Kasumi-1 (cell line): ENCODE results near the gene LRCOL1.

Source experiments
- DNase-seq, 2 experiments: peaks; one replicate each; lab custom pipeline; 2025; lab: John Stamatoyannopoulos, UW

Gene LRCOL1

DNA sequence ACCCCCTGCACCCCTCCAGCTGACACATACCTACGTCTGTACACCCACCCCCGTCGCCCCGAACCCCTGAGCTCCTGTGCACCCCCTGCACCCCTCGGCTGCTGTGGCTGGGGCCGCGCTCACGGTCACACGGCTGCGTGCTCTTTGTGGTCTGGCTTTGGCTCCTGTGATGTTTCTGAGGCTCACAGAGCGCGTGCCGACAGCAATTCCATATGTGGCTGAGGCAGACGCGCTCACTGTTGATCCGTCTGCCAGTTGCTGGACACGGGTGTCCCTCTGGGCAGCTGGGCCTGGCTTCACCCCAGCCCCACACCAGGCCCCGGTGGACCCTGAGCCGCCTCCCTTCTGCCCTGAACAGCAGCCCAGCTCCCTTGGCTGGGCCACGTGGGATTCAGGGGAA is 46.5 kb downstream of the LRCOL1 start:
- no peak for DNase-seq

DNA sequence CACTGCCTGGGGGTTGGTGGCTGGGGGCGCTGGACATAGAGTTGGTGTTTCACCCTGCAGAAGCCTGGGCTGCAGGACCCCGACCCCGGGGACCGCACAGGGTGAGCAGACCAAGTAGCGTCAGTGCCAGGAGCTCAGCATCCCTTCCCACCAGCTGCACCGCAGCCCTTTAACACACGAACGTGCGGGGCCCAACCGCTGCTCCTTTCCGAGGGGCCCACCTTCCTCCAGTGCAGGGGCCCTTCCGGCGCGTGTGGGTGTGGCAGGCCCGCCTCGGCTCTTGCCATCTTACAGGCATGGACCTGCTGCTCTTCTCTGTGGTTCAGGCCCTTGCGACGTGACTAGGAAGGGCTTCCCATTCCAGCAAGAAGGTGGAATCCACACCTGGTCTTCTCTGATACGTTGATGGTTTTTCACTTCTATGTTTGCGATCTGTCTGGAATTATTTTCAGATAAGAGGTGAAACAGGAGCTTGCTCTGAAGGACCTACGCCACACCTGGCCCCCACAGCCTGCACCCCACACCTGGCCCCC is 47.8 kb downstream of the LRCOL1 start:
- no peak for DNase-seq

DNA sequence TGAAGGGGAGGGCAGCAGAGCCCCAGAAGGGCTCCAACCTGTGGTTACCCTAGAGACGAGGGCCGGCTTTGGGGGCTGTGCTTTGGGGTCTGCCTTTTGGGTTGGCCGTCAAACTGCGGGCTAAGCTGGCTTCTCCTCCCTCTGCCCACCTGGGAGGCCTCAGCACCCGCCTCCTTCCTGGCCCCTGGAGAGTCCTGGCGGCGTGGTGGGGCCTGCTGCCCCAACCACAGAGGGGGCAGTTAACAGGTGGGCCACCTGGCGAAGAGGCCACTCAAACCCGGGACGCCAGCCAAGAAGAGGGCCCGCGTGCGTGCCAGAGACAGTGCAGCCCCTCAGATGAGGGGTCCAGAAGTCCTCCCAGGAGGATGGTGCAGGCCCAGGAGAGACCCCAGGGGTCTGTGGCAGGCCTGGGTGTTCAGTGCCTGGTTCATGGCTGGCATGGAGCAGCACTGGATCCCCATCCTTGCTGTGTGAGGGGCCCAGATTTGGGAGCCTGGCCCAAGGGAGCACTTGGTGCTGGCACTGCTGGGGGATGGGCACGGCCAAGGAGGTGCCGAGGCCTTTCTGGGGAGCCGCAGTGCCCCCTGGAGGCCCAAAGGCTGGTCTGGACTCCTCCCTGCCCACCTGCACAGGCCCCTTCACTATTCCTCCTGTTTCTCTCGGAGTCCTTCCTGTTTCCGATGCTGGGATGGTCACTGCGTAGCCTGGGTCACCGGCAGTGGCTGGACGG is 48.8 kb downstream of the LRCOL1 start:
- DNase-seq: no peak

DNA sequence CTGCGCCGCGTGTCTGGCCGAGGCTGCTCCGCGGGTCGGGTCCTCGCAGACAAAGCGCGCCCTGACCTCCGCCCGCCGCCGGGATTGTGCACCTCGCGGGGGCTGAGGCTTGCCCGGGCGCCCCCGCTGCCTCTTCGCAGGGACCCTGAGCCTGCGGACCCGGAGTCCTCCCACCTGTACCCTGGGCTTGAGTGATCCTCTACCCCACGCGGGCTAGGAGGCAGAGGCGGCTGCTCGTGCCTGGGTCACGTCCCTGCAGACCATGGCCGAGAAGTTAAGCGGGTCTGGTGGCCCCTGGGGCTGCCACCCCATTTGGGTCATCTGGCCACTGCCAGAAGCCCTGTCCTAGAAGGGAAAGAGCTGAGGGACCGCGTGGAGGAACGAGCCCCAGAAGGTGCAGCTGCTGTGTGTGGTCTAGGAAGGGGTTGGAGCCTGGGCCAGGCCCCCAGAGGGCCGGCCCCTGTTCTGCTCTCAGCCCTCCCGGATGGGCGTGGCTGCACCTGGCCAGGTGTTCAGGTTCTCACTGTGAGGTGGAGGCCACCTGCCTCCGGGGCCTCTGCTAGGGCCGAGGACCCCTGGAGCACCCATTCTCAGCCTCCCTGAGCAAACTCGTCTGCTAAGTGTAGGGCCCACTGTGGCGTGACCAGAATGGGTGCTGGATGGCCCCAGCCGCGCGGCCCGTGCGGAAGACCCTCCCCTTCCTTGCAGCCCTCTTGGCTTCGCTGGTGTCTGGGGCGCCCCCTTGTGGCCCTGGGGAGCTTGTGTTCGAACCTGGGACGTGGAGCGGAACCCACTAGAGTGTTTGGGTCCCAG is 49.6 kb downstream of the LRCOL1 start:
- DNase-seq: peak; percentile 78

DNA sequence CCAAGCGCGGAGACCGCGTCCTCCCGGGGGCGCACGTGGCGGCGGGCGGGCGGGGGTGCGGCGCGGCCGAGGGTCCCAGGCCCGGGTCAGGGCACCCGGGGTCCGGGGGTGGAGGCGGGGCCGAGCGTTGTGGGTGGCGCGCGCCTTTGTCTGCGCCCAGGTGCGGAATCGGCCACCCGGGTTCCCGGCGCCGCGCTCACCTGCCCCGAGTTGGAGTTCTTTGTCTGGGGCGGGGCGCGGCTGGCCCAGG is 50.1 kb downstream of the LRCOL1 start:
- no peak for DNase-seq

DNA sequence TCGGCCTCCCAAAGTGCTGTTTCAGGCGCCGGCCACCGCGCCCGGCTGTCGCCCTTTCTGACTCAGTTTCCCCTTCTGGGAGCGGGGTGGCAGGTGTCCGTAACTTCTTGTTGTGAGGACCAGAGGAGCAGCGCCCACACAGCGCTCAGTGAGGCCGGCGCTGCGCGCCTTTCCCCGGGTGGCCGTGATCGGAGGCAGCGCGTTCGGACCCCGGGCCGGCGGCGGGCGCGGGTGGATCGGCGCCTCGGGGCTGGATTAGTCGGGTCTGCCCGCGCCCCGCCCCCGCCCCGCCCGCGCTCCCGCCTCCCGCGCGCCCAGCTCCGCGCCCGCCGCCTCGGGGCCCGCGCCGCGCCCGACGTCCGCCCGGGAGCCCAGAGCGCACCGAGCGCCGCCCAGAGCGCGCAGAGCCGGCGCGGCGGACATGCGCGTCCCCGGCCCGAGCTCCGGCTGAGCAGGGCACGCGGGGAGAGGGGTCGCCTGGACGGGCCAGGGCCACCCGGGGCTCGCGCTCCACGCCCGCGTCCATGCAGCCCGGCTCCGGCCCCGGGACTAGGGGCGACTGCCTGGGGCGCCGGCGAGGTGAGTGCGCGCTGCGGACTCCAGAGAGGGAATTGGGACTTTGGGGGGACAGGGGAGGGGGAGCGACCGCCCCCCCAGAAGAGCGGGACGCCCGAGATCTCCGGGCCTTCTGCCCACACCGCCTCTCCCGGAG is 50.6 kb downstream of the LRCOL1 start:
- peak; percentile 11 to 24 for DNase-seq

DNA sequence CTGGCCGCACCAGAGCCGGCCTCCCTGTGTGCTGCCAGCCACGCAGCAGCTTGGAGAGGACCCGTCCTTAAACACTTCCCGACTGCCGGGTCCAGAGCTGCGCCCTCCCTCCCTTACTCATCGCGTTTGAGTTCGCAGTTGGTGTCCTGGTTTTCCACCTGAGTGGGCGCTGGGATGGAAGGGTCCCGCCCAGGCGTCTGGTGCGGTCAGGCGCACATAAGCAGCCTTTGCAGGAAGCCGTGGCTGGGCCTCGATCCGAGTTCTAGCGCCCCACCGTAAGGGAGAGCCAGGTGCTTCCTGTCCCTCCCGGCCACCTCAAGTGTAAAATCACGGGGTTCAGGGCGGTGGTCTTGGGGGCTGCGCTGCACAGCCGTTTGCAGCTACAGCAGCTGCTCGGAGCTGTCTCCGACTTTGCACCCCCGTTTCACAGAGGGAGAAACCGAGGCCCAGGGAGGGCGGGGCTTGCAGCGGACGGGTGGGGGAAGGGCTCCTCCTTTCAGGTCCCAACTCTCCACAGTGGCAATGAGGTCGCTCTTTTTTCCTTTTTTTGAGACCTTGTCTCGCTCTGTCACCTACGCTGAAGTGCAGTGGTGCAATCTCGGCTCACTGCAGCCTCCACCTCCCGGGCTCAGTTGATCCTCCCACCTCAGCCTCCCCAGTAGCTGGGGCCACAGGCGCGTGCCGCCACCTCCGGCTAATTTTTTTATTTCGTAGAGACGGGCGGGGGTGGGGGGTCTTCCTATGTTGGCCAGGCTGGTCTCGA is 51.3 kb downstream of the LRCOL1 start:
- peak; percentile 32 to 33 for DNase-seq

DNA sequence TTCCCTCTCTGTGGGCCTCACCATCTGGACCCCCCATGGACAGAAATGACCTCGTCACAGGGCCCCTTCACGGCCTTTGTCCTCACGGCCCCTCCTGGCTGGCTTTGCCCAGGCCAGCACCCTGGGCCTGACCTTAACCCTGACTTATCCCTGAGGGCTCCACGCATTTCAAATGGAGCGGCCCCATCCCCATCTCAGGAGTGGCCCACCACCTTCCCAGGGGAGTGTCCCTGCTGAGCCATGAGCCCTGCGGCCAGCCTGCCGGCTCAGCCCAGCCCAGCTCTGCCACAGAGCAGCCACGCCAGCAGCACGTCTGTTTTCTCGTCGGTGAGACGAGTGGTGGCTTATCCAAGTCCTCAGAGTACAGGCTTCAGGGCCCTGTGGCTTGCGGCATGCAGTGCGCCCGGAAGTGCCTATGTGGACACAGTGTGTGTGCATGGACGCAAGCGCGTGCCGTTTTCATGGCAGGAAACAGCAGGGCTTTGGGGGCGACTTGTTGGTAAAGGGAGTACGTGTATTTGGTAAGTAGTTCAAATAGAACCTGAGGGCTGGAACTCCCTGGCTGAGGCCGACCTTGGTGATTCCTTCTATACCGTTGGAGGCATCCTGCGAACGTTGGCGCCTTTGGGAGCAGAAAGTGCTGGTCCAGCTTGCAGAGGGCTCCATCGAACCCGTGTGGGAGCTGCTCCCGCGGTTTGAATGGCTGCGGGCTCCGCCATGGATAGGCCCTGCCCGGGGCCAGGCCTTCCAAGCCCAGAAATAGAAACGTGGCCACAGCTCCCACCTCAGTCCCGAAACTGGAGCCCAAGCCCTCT is 52.1 kb downstream of the LRCOL1 start:
- DNase-seq: peak; percentile 72 to 73

DNA sequence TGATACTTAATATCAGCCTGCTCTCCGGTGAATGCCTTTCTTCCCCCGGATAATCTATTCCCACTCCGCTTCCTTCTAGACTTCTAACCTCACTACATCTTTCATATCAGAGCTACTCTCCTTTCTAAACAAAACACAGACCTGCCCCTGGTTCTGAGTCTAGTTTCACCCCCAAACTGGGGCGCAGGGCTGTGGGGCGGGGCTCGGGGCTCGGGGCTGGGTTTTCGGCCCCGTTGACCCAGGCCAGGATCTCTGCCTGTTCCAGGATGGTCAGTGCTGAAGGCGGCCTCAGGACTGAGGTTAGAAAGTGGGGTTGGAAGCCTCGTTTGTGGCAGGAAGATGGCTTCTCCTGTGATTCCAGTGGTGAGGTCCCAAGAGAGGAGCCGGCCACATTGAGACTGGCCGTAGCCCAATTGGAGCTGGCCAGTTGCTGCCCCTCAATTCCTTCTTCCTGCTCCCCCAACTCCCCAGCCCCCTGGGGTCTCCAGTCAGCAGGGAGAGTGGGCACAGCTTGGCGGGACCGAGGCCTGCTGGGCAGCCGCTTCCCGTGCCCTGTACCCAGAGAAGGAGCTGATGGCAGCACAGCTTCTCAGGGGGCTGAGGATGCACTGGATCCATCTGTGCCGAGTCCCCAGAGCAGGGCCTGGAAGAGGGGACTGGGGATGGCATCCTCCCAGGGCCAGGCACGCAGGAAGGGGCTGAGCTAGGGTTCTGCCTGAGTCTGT is 52.9 kb downstream of the LRCOL1 start:
- no peak for DNase-seq

DNA sequence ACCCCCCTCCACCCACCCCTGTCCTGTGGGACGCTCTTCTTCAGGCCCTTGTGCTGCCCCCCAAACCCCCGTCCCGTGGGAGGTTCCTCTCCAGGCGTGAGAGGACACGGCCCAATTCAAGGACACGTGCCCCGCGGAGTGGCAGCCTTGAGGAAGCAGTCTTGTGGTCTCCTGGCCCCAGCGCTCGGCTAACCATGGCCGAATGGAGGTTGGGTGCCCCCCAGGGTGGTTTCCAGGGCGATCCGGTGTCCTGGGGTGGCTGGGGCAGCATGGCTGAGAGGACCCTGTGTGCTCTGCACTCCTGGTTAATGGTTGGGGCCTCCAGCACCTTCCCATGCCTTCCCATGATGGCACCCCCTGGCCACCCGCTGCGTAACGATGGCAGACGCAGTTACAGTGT is 53.6 kb downstream of the LRCOL1 start:
- DNase-seq: no peak

DNA sequence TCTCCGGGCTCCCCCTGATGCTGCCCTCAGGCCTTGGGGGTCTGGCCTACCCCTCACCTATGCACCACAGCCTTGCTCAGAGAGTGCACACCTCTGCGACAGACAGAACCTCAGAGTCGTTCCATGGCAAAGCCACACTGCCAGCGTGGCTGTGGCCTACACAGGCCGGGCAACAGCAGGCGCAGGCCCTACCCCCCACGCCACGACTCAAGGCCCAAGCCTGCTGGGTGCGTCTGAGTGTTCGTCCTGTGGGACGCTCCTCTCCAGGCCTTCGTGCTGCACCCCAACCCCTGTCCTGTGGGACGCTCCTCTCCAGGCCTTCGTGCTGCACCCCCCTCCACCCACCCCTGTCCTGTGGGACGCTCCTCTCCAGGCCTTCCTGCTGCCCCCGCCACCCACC is 54.2 kb downstream of the LRCOL1 start:
- DNase-seq: no peak

DNA sequence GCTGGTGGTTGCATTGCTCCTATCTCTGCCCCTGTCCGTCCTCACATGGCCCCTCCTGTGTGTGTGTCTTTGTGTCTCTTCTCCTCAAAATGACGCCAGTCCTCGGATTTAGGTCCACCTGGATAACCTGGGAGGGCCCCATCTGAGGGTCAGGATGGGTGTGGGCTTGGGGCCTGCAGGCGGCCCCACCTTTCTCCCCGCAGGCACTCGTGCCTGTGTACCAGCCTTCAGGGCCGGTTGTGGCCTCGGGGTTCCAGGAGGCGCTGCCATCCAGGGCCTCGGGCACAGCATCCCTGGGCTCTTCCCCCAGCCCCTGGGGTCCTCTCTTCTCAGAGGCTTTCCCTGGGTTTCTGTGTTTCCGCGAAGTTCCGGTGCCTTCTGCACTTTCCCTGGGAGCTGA is 54.7 kb downstream of the LRCOL1 start:
- DNase-seq: no peak

DNA sequence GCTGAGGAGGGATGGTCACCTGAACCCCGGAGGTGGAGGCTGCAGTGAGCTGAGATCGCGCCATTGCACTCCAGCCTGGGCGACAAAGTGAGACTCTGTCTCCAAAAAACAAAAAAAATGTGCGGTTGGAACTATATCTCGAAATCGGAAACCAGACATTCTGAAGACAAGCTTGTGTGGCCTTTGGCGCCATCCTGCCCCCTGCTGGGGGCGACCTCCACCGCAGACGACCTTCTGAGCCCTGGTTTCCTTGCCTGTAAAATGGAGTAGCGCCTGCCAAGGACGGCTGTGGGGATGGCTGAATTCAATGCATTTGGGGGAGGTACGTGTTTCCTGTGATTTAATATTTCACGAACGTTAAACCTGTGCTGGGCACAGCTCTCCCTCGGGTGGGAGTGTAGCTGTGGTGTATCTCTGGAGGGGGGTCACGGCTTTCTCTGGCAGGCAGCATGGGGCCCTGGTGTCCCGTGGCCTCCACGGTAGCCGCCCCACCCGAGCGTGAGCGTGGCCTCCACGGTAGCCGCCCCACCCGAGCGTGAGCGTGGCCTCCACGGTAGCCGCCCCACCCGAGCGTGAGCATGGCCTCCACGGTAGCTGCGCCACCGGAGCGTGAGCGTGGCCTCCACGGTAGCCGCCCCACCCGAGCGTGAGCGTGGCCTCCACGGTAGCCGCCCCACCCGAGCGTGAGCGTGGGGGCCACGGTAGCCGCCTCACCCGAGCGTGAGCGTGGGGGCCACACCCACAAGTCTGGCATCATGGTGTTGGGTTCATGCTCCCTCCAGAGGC is 55.3 kb downstream of the LRCOL1 start:
- peak; percentile 86 to 89 for DNase-seq
